ENCODE measurements around the gene ARRDC2.
"Not testable (repeated sequence)": the region's sequence is repeated elsewhere in the genome, so short reads cannot be mapped to it uniquely, and the experiment has no call there.

ARRDC2 gene

GRCh38 chr19:18007917-18008673, at the start of gene ARRDC2:
Gene ARRDC2, plus strand, starts transcription at chr19:18008170. Its CDS starts 141 bp downstream, at chr19:18008311.
- DNase-seq (ENCODE audit: low spot score) = peak; percentile 96

- DNase-seq (ENCODE audit: low spot score) = no peak
Measured at GRCh38 chr19:17963936-17964691, 43.9 kb upstream of the ARRDC2 start.

GRCh38 chr19:17965370-17966128, 42.4 kb upstream of the ARRDC2 start:
- DNase-seq (ENCODE audit: low spot score) = no peak

GRCh38 chr19:17966129-17966483, 41.9 kb upstream of the ARRDC2 start:
- no peak for DNase-seq (ENCODE audit: low spot score)

DNA sequence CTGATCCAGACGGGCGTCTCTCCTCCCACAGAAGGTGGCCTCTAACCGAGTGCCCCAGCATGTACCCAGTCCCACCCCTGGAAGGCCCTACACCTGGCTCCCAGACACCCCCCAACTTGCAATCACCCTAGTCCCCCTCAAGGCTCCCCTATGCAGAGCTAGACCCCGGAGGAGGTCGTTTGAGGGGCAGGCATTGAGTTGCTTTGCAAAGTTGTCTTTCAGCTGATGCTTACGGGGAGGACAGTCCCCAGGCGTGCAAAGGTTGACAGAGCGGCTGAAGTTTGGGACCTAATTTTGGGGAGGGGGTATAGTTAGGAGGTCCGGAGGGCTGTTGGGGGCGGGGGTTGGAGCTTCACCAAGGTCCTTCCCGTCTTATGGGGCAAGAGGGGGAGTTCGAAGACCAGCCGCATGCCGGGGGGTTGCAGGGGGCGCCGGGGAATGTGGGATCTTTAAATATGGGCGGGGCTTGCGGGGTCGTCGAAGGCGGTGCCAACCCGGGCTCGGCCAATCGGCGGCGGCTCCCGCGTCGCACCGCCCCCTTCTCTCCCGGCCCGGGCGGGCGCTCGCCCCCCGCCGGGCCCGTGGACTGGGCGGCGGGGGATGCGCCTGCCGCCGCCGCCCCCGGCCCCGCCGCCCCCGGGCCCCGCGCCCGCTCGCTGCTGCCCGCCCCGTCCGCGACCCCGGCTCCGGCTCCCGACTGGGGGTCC, 41.3 kb upstream of the ARRDC2 start, which contains the start of gene KCNN1:
KCNN1 (plus strand) TSS at position 558 of the 707 bp plus-strand sequence. CDS start 6,782 bp downstream, outside the sequence.
- peak; percentile 65 for DNase-seq (ENCODE audit: low spot score)

- DNase-seq (ENCODE audit: low spot score) = no peak
Measured at GRCh38 chr19:17967257-17968051, 40.5 kb upstream of the ARRDC2 start.

GRCh38 chr19:17968362-17968761, 39.6 kb upstream of the ARRDC2 start:
- DNase-seq (ENCODE audit: low spot score) = no peak

DNA sequence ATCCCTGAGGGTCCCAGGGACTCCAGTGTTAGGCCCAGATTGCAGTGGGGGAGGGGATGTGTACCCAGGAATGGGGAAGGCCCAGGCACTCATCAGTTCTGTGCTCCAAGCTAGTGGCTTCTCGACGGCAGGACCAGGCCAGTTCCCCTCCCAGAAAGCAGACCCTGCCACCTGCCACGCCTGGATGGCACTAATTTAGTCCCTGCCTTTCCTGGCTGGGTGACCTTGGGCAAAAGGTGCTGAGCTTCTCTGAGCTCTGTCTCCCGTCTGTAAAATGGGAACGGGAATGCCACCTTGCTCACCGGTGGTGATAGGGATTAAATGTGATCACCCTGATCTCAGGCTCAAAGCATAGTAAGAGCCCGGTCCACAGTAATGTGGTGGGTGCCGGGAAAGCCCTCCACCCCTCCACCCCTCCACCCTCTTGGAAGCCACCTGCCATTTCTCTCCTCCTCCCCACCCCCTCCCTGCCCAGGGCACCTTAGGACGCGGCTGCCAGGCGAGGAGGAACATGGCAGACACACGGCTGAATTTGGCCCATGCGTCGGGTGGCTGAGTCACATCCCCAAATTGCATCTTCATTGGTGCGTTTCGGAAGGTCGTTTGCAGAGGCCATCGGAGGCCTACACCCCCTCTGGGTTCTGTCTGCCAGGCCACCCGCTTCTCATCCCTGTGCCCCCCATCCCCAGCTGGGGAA, 38.7 kb upstream of the ARRDC2 start:
- DNase-seq (ENCODE audit: low spot score) = no peak

GRCh38 chr19:17972230-17972629, 35.7 kb upstream of the ARRDC2 start:
- DNase-seq (ENCODE audit: low spot score) = no peak

- no peak for DNase-seq (ENCODE audit: low spot score)
Measured at GRCh38 chr19:17973759-17974158, 34.2 kb upstream of the ARRDC2 start.

GRCh38 chr19:17974551-17974950, 33.4 kb upstream of the ARRDC2 start:
- DNase-seq (ENCODE audit: low spot score) = no peak

- no peak for DNase-seq (ENCODE audit: low spot score)
Measured at GRCh38 chr19:17975032-17975431, 32.9 kb upstream of the ARRDC2 start.

DNA sequence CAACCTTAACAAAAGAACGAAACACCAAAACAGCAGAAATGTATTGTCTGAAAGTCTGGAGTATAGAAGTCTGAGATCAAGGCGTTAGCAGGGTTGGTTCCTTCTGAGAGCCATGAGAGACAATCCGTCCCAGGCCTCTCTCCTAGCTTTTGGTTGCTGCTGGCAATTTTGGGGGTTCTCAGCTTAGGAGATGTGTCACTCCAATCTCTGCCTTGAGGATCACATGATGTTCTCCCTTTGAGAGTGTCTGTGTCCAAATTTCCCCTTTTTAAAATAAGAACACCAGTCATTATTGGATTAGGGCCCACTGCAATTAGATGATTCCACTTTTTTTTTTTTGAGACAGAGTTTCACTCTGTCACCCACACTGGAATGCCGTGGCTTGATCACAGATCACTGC, 30.9 kb upstream of the ARRDC2 start:
- no peak for DNase-seq (ENCODE audit: low spot score)

- no peak for DNase-seq (ENCODE audit: low spot score)
Measured at GRCh38 chr19:17977488-17977887, 30.5 kb upstream of the ARRDC2 start.

- no peak for DNase-seq (ENCODE audit: low spot score)
Measured at GRCh38 chr19:17981611-17982010, 26.4 kb upstream of the ARRDC2 start.

DNA sequence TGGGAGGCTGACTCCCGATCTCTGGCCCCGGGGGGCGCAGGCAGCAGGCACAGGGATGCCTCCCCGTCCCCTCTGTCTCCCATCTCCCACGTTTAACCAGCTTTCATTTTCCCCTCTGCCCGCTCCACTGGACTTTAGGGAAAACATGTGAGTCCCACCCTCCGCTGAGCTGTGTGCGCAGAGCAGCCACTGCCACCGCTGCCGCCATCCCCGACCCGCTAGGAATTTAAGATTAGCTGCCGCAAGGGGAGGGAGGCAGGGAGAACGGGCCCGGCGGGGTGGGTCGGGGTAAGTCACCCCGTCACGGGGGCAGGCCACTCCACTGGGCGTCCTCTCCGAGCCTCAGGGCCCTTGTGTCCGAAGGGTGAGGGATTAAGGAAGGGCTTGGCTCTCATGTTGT, 25.5 kb upstream of the ARRDC2 start:
- DNase-seq (ENCODE audit: low spot score) = no peak

- no peak for DNase-seq (ENCODE audit: low spot score)
Measured at GRCh38 chr19:17985037-17985818, 22.7 kb upstream of the ARRDC2 start.

DNA sequence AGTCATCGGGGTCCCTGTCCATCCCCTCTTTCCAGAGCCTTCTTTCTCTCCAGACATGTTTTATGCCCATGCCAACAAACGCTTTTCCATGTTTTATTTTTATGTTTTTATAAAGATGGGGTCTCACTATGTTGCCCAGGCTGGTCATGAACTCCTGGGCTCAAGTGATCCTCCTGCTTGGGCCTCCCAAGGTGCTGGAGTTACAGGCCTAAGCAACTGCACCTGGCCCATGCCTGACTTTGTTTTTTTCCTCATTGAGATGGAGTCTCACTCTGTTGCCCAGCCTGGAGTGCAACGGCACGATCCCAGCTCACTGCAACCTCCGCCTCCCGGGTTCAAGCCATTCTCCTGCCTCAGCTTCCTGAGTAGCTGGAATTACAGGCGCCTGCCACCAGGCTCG, 21.4 kb upstream of the ARRDC2 start:
- DNase-seq (ENCODE audit: low spot score) = not testable (repeated sequence)

- DNase-seq (ENCODE audit: low spot score) = no peak
Measured at GRCh38 chr19:17988161-17988560, 19.8 kb upstream of the ARRDC2 start.

Data from COLO829 (cell line).